GM12891 (cell line): ENCODE results near the gene PHPT1.

ENCODE experiments used
- PAX5 ChIP-seq: IDR thresholded peaks from 2 replicates; pipeline ENCODE4 v1.6.1; 2011; ENCODE audit warnings: low read length, moderate library complexity, mild to moderate bottlenecking; ENCODE audit not compliant: insufficient read depth, severe bottlenecking
- POLR2AphosphoS5 ChIP-seq: IDR thresholded peaks from 2 replicates; pipeline ENCODE4 v1.6.1; 2011; ENCODE audit warnings: low read depth, low read length, control low read depth

- TF ChIP-seq POLR2AphosphoS5 (no peak), PAX5 (no peak)
Measured at GRCh38 chr9:136806631-136807201, 42.5 kb upstream of the PHPT1 start.
